ENCODE data around the gene SLC52A3.

Gene SLC52A3

GRCh38 chr20:764255-764654 is 4.0 kb downstream of the SLC52A3 start:
- no peak for DNase-seq

GRCh38 chr20:761418-762381 is 6.6 kb downstream of the SLC52A3 start:
- DNase-seq = no peak

GRCh38 chr20:760751-761417 is 7.4 kb downstream of the SLC52A3 start:
- DNase-seq = no peak

- DNase-seq = no peak
These were observed 10.8 kb downstream of the SLC52A3 start for GRCh38 chr20:757506-757905.

- DNase-seq = no peak
These were observed 12.4 kb downstream of the SLC52A3 start for GRCh38 chr20:755941-756340.

- DNase-seq = no peak
These were observed 13.4 kb downstream of the SLC52A3 start for GRCh38 chr20:754904-755303.

GRCh38 chr20:753897-754635 is 14.2 kb downstream of the SLC52A3 start:
- DNase-seq = no peak

- no peak for DNase-seq
These were observed 15.2 kb downstream of the SLC52A3 start for GRCh38 chr20:753136-753535.

GRCh38 chr20:752291-752690 is 16.0 kb downstream of the SLC52A3 start:
- no peak for DNase-seq

- DNase-seq = no peak
These were observed 16.5 kb downstream of the SLC52A3 start for GRCh38 chr20:751761-752160.

GRCh38 chr20:750801-751200 is 17.5 kb downstream of the SLC52A3 start:
- no peak for DNase-seq

- no peak for DNase-seq
These were observed 22.5 kb downstream of the SLC52A3 start for GRCh38 chr20:745683-746301.

GRCh38 chr20:742156-742555 is 26.1 kb downstream of the SLC52A3 start:
- no peak for DNase-seq

GRCh38 chr20:741620-742019 is 26.7 kb downstream of the SLC52A3 start:
- no peak for DNase-seq

GRCh38 chr20:740162-740561 is 28.1 kb downstream of the SLC52A3 start:
- no peak for DNase-seq

GRCh38 chr20:739736-740135 is 28.6 kb downstream of the SLC52A3 start:
- DNase-seq = no peak

- DNase-seq = no peak
These were observed 34.4 kb downstream of the SLC52A3 start for GRCh38 chr20:733861-734260.

- DNase-seq = no peak
These were observed 35.6 kb downstream of the SLC52A3 start for GRCh38 chr20:732727-733126.

- no peak for DNase-seq
These were observed 36.3 kb downstream of the SLC52A3 start for GRCh38 chr20:731891-732560.

- no peak for DNase-seq
These were observed 38.3 kb downstream of the SLC52A3 start for GRCh38 chr20:730005-730404.

GRCh38 chr20:728256-728944 is 39.9 kb downstream of the SLC52A3 start:
- peak; percentile 51 for DNase-seq

GRCh38 chr20:726160-726559 is 42.1 kb downstream of the SLC52A3 start:
- DNase-seq = no peak
